Transverse colon (tissue), 4 donors: ENCODE results near the gene CCDC15. TPM values are rescaled to one million over a fixed set of nuclear protein-coding genes. Genes with fewer than 3 reads are reported as not detected.

Source experiments
- DNase-seq: peaks from one replicate; pipeline ENCODE4 v3.0.0-alpha.2; 2019
- H3K27ac ChIP-seq, 4 donors: fragments of 200-600 bp; sonication (generic); 2 replicates each; pipeline ENCODE4 v1.5.1; 2016 to 2018; ENCODE audit warnings: inconsistent platforms in 4 of 4
- H3K27me3 ChIP-seq: fragments of 200-600 bp; sonication (generic); 2 replicates; pipeline ENCODE4 v1.5.1; 2017; ENCODE audit warnings: inconsistent platforms
- H3K36me3 ChIP-seq, 4 donors: fragments of 200-600 bp; sonication (generic); 2 replicates each; pipeline ENCODE4 v1.5.1; 2017 to 2019; ENCODE audit warnings: inconsistent platforms in 4 of 4
- H3K4me1 ChIP-seq, 4 donors: fragments of 200-600 bp; sonication (generic); 2 replicates each; pipeline ENCODE4 v1.5.1; 2017 to 2020; ENCODE audit warnings: inconsistent platforms in 4 of 4
- H3K4me3 ChIP-seq, 4 donors: fragments of 200-600 bp; sonication (generic); 1 replicate in 1 of 4; 2 replicates in 3 of 4; pipeline versions ENCODE4 v1.5.1 to v1.6.1; 2017 to 2019; ENCODE audit warnings: inconsistent platforms in 4 of 4
- H3K9me3 ChIP-seq, 2 donors: fragments of 200-600 bp; sonication (generic); 2 replicates each; pipeline ENCODE4 v1.5.1; 2017 to 2019; ENCODE audit warnings: inconsistent platforms in 2 of 2
- EP300 ChIP-seq: sonication (generic); formaldehyde crosslinking; IDR thresholded peaks from one replicate; pipeline ENCODE4 v1.6.1; 2017; ENCODE audit warnings: antibody characterized with exemption, low read depth
- POLR2A ChIP-seq: fragments of 450-650 bp; IDR thresholded peaks from one replicate; pipeline ENCODE4 v1.6.1; 2016; ENCODE audit warnings: antibody characterized with exemption, mild to moderate bottlenecking, moderate library complexity
- POLR2AphosphoS5 ChIP-seq, 3 donors: sonication (generic); formaldehyde crosslinking; IDR thresholded peaks; one replicate each; pipeline ENCODE4 v1.6.1; 2016; ENCODE audit warnings: antibody characterized with exemption in 3 of 3
- WGBS, 2 donors: methylation state at CpG; one replicate each; pipeline ENCODE4 v1.1.5; 2018; ENCODE audit warnings: low coverage in 1 of 2; 5-methylcytosine and 5-hydroxymethylcytosine counted together
- in situ Hi-C, 4 donors: fragments of 200-750 bp; cut with MboI; loops; one replicate each; pipeline versions ENCODE4 v1.15.0 to v1.15.1; 2017; ENCODE audit warnings: low sequenced_read_pairs in 3 of 4, low pct_ligation_motif_present in 1 of 4, low pct_unique_long_range_greater_than_20kb in 1 of 4
- intact Hi-C: fragments of 100-400 bp; cut with DNase I; formaldehyde crosslinking; loops from one replicate; pipeline ENCODE4 v1.15.1; 2023; ENCODE audit warnings: low total_unique reads
- total RNA-seq, 4 donors: library from RNA; depleted of rRNA; stranded (reverse); fragments of >200 nt; gene quantifications; one replicate each; pipeline ENCODE4 v1.1.0, GENCODE V29; 2016
- TF ChIP-seq, protein P1 (sequence below), 5 experiments: fragments of 200-600 bp in 3 of 5; fragments of 450-650 bp in 2 of 5; sonication (generic) in 3 of 5; IDR thresholded peaks; 1 replicate in 2 of 5; 2 replicates in 3 of 5; pipeline ENCODE4 v1.5.1; 2016 to 2017; ENCODE audit warnings: antibody characterized with exemption in 5 of 5, inconsistent platforms in 3 of 5, mild to moderate bottlenecking in 2 of 5, moderate library complexity in 1 of 5

CCDC15 gene
- total RNA-seq, 4 donors from 2014 or later: 0.64 to 0.82 (median 0.75) TPM; not detected in 1

DNA sequence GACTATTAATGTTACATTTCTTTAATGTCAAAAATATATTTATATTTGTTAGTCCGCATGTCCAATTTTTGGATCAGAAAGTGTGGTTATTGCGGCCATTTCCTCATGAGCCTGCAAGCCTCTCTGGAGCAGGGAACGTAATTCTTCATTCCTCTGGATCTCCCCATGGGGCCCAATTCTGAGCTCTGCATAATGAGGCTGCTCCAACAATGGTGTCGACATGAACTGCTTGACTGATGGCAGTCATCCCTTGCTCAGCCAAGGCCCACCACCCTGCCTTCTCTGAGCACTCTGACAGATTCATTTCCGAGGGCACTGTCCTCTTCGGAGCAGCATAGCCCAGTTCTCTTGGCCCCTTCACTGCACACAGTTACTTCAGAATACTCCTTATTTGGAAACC, 15.0 kb upstream of the CCDC15 start:
- H3K27ac ChIP-seq: no peak overlapping the region
- intact Hi-C loops (no loop called here), in situ Hi-C loops (no loop called here)
- no peak for DNase-seq
- no peak overlapping the region for H3K4me3 ChIP-seq
- H3K36me3 ChIP-seq: no peaks in the 10 kb centered on the region
- WGBS, 2 donors: 82% methylated on average over 6 of the region's 6 CpGs; no CpG with 5 or more reads in 1 of the 2 donors
- no peak for TF ChIP-seq POLR2AphosphoS5 (IDR thresholded peaks at IDR 0.05)
- no peak for TF ChIP-seq EP300
- TF ChIP-seq, protein P1, sequence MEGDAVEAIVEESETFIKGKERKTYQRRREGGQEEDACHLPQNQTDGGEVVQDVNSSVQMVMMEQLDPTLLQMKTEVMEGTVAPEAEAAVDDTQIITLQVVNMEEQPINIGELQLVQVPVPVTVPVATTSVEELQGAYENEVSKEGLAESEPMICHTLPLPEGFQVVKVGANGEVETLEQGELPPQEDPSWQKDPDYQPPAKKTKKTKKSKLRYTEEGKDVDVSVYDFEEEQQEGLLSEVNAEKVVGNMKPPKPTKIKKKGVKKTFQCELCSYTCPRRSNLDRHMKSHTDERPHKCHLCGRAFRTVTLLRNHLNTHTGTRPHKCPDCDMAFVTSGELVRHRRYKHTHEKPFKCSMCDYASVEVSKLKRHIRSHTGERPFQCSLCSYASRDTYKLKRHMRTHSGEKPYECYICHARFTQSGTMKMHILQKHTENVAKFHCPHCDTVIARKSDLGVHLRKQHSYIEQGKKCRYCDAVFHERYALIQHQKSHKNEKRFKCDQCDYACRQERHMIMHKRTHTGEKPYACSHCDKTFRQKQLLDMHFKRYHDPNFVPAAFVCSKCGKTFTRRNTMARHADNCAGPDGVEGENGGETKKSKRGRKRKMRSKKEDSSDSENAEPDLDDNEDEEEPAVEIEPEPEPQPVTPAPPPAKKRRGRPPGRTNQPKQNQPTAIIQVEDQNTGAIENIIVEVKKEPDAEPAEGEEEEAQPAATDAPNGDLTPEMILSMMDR (IDR thresholded peaks at IDR 0.05): no peak
- no peak for TF ChIP-seq POLR2A
- H3K9me3 ChIP-seq: no peaks in the 10 kb centered on the region
- H3K4me1 ChIP-seq: no peaks in the 10 kb centered on the region
- H3K27me3 ChIP-seq: peaks cover 13% of the 10 kb centered on the region

DNA sequence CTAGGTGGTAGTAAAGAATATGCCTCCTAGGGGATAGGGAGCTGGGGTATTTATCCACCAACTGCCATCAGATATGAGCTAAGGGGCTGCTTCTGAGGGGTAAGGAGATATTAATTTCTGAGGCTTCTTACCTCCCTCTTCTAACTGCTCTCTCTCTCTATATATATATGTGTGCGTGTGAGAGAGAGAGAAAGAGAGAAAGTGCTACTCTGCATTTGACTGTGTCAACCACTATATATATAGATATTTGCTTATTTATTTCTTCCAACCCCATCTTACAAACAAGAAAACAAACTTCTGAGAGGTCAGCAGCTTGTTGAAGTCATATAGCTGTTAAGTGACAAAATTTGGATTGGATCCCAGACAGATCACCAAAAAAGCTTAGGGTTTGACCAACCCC, 12.3 kb upstream of the CCDC15 start:
- Histone ChIP-seq H3K4me1 (no peaks in the 10 kb centered on the region), H3K27ac (no peak overlapping the region), H3K9me3 (no peaks in the 10 kb centered on the region), H3K4me3 (no peak overlapping the region), H3K36me3 (no peaks in the 10 kb centered on the region), H3K27me3 (peaks cover 14% of the 10 kb centered on the region)
- in situ Hi-C loops (no loop called here), intact Hi-C loops (no loop called here)
- TF ChIP-seq, protein P1 (IDR thresholded peaks at IDR 0.05): no peak
- no peak for TF ChIP-seq POLR2A
- TF ChIP-seq POLR2AphosphoS5 (IDR thresholded peaks at IDR 0.05): no peak
- no peak for TF ChIP-seq EP300
- 67 to 75% methylated on average over 1 of the region's 1 CpG for WGBS, 2 donors
- no peak for DNase-seq

DNA sequence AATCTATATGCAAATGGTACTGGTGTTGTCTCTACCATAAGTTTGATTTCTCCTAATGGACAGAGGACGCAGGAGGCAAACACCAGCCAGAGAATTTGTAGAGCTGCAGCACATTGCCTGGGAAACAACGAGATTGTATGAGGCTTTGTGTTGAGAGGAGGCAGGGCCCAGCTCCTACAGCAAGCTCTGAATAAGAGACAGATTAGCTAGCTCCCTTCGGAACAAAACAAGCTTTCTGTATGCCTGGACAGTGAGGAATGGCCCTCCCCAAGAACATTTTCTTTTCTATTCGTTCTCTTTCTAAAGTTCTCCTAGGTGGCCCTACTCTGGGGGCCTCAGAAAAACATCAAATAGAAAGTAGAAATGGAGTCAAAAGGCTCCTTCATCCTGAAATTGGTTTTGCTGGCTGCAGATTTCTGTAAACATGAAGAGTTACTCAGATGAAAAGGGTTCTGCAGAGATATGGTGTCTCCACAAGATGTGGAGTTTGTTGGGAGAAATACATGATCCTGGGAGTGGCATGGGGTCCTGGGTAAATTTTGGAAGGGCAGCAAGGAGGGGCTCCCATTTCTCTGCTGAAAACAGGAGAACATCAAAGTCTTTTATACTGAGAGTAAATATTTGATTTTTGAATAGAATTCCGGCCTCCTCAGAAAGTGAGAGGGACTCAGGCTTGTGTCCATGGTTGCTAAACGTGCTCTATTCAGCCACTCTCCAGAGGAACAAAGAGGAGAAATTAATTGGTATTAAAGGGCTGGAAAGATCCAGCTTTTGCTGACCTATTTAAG, 11.3 kb upstream of the CCDC15 start:
- WGBS, 2 donors: 43 to 57% methylated on average over 2 to 6 of the region's 6 CpGs
- no peak overlapping the region for H3K4me3 ChIP-seq
- no peaks in the 10 kb centered on the region for H3K4me1 ChIP-seq
- intact Hi-C loops: no loop called here
- in situ Hi-C loops: no loop called here
- H3K27me3 ChIP-seq: peaks cover 12% of the 10 kb centered on the region
- TF ChIP-seq, protein P1 (IDR thresholded peaks at IDR 0.05): no peak
- TF ChIP-seq POLR2A: no peak
- TF ChIP-seq EP300: no peak
- no peak for TF ChIP-seq POLR2AphosphoS5 (IDR thresholded peaks at IDR 0.05)
- no peaks in the 10 kb centered on the region for H3K9me3 ChIP-seq
- H3K36me3 ChIP-seq: no peaks in the 10 kb centered on the region
- H3K27ac ChIP-seq: no peak overlapping the region
- no peak for DNase-seq

DNA sequence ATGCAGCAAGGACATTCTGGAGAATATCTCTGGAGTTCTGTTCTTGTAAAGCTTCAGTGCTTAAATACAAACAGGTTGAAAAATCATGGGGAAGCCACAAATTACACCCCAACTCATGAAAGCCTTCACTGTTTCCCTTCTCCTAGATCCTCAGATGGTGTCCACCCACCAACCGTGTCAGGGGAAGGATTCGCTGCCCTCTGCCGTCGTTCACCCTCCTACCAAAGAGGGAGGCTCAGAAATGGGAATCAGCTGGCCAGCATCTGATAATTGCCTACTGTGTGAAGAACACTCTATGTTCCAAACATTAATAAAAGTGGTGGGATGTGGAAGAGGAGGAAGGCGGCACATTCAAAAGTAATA, 10.8 kb upstream of the CCDC15 start:
- no peaks in the 10 kb centered on the region for H3K36me3 ChIP-seq
- peaks cover 12% of the 10 kb centered on the region for H3K27me3 ChIP-seq
- intact Hi-C loops: no loop called here
- H3K27ac ChIP-seq: no peak overlapping the region
- no peak for DNase-seq
- no peak for TF ChIP-seq POLR2AphosphoS5 (IDR thresholded peaks at IDR 0.05)
- no peak for TF ChIP-seq EP300
- TF ChIP-seq, protein P1 (IDR thresholded peaks at IDR 0.05): no peak
- TF ChIP-seq POLR2A: no peak
- H3K4me3 ChIP-seq: no peak overlapping the region
- WGBS, 2 donors: 60 to 72% methylated on average over 1 to 5 of the region's 5 CpGs
- H3K4me1 ChIP-seq: no peaks in the 10 kb centered on the region
- H3K9me3 ChIP-seq: no peaks in the 10 kb centered on the region
- in situ Hi-C loops: no loop called here
